Measurements from ENCODE around the gene LYRM4. TPM values are rescaled to one million over a fixed set of nuclear protein-coding genes. Genes with fewer than 3 reads are reported as not detected.

Gene LYRM4
- total RNA-seq, 1 donor from 2014 or later = 30.3 TPM

GRCh38 chr6:5103250-5103649 is 157.5 kb downstream of the LYRM4 start:
- intact Hi-C loops (cut with micrococcal nuclease) = no loop called here

DNA sequence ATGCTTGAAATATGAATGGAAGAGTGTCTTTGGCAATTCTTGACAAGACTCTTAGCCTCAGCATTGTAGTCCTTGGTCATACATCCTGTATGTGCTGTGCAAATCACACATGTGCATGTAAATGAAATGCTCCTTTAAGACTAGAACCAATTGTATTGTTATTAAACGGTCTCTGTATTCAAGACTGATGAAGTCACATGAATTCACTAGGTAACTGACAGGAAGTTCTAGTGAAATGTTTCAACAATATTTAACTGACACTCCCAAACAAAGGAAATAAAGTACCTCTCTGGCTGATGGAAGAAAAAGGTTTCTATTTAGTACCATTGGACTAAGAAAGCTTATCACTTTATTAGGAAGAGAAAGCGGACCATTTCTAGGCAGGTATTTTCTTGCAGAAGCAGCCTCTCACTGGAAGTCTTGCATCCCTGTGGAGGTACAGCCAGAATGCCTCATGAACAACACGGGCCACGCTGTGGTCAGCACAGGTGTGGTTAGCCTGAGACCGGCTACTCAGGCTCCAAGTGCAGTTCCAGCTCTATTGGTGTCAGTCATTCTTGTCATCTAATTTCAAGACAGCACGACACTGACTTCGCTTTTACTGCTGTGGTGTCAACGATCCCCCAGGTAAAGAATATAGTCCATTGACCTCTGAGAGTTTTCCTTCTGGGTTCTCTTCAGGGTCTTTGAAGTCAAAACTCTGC is 158.3 kb downstream of the LYRM4 start:
- intact Hi-C loops (cut with micrococcal nuclease) = no loop called here

DNA sequence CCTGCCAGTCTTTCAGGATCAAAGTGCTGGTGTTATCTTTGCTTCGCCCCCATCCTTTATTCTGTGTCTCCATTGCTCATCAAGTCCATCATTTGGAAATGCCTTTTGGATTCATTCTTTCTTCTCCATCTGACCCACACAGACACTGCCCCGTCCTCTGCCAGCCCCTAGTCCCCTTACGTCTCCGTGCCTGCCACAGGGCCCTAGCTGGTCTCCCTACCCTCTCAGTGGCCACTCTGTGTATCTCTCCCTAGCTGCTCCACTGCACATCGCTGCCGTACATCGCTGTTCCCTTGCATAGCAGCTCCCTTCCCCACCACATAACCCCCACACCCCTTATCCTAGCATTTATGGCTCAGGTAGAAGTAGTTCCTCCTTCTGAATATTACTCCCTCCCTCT is 159.9 kb downstream of the LYRM4 start:
- intact Hi-C loops (cut with micrococcal nuclease) = no loop called here

- intact Hi-C loops (cut with micrococcal nuclease) = no loop called here
These were observed 161.2 kb downstream of the LYRM4 start for GRCh38 chr6:5099537-5099936.

DNA sequence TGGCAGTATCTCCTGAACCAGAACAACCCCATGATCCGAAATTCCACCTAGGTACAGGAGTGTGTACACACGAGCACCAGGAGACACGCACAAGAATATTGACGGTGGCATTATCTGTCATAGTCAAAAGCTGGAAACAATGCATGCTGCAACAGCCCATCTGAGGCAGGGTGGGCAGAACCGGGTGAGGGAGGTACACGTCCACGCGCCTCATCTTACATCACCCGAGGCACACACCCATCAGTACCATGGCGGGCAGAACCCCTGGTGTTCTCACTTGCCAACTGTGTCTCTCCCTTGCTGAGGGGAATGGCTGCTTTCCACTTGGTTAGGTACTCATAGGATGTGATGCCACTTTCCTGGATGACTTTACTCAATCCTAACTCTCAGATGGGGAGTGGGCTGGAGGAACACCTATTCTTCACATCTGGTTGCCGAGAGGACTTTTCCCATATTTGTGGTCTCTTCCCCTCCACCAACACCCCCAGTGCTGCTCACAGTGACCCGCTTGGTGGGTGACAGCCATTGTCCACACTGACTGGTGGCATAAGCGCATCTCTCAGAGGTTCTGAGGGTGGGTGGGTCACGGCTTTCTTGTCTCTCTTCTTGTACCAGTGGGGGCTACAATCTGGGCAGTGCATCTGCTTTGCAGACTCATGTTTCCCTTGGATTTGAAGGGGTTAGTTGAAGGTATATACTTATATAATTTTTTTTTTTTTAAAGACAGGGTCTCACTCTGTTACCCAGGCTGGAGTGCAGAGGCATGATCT is 162.1 kb downstream of the LYRM4 start:
- intact Hi-C loops (cut with micrococcal nuclease) = no loop called here

DNA sequence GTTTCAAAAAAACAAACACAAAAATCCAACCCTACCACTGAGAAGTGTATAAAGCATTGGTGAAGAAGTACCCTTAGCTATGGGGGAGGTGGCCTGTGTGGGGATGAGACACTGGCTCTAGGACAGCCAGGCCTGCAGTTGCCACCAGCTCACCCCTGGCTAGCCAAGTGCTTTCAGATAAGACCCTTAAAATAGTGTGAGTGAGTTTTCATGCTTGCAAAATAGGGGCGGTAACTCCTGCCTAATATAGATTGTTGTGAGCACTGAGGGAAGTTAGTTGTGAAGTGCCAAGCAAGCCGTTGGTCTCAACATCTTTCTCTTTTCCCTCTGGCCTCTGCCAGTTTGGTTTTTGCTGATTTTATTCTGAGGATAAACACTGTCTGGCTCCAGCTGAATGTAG is 164.3 kb downstream of the LYRM4 start:
- intact Hi-C loops (cut with micrococcal nuclease) = no loop called here

DNA sequence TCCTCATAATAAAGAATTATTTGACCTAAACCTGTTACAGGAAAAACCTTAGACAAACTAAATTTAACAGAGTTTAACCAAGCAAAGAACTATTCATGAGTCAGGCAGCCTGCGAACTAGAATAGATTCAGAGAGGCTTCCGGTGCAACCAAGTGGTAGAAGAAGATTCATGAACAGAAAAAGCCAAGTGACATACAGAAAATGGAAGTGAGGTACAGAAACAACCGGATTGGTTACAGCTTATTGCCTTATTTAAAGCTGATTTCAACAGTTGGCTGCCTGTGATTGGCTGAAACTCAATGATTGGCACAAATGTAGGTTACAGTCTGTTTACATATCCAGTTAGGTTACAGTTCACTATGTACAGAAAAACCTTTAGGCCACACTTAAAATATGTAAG is 165.5 kb downstream of the LYRM4 start:
- intact Hi-C loops (cut with micrococcal nuclease) = no loop called here

DNA sequence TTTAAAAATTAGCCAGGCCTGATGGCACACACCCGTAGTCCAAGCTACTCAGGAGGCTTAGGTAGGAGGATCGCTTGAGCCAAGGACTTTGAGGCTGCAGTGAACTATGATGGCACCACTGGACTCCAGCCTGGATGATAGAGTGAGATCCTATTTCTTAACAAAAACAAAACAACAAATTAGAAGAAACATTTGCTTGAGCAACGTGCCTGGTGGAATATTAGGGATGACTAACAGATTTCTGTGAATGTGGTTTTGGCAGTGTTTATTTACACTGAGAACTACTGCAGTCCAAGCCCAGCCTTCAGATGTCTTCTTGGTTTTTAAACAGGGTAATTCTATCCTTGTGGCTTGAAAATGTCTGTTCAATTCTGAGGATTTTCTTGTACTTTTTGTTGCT is 166.4 kb downstream of the LYRM4 start:
- intact Hi-C loops (cut with micrococcal nuclease) = no loop called here

DNA sequence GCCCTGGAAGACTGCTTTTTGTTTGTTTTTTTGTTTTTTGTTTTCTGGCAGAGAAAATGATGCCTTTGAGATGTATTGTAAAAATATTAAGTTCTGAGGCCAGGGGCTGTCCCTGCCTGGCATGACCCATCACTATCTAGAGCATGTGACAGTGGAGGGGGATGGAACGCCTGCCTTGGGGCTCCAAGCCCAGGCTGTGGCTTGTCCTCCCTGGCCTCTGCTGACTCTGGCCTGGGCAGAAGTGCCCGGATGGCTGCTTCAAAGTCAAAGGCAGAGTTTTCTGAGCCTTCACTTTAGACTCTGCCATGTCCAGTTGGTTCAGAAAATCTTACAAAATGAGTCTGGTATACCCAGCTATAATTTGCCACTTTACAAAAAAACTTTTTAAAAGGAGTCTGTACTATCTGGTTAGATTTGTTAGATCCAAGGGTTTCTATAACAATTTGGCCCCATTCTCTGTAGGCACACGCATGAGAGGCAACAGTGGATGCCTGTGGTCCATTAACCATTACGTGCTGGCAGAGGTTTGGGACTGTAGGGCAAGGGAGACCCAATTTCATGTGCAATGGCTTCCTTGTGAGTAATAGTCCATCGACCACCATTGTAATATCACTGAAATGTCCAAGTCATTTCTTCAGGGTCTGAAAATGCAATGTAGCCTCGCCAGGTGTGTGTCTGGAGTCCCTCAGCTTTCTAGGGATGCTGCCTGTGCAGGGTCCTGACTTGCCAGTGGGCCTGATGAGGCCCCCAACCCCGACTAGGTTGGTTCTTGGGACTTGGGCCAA is 167.3 kb downstream of the LYRM4 start:
- intact Hi-C loops (cut with micrococcal nuclease) = no loop called here

DNA sequence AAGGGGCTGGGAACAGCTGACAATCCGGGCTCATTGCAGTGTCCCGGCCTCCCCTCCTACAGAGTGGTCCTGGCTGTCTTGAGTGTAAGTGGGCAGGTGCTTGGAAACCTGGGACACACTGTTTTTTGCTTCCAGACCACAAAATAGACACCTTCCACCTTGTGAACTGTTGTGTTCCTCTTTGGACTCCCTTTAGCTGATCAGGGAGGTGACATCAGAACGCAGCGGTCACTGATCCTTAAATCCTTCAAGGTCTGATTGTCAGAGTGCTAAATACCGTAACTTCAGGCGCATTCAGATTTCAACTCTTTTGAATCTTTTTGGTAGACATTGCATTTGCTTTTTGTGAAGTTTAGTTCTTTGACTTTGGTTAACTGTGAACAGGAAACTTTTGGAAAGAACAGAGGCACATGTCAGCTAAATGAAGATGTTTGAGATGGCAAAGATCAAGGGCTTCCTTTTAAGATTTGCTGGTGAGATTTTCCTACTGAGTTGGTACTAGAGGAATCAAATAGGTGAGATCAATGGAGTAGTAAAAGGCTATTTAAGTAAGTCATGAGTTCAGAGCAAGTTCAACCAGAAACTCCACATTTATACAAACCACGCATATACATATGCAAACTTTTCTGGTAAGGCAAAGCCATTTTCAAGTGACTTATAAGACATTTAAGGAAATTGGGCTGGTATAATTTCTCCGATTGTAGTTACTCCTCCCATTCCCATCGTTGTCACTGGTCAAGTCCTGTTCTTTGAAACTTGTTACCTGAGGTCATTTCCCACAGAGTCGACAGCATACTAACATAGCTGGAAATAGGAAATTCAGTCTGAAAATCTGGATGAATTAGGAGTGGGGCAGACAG is 169.3 kb downstream of the LYRM4 start:
- intact Hi-C loops (cut with micrococcal nuclease) = no loop called here

GRCh38 chr6:5090603-5091002 is 170.1 kb downstream of the LYRM4 start:
- intact Hi-C loops (cut with micrococcal nuclease) = no loop called here

- intact Hi-C loops (cut with micrococcal nuclease) = no loop called here
These were observed 171.0 kb downstream of the LYRM4 start for GRCh38 chr6:5089481-5090438.

- intact Hi-C loops (cut with micrococcal nuclease) = no loop called here
These were observed 172.0 kb downstream of the LYRM4 start for GRCh38 chr6:5088780-5089179.

DNA sequence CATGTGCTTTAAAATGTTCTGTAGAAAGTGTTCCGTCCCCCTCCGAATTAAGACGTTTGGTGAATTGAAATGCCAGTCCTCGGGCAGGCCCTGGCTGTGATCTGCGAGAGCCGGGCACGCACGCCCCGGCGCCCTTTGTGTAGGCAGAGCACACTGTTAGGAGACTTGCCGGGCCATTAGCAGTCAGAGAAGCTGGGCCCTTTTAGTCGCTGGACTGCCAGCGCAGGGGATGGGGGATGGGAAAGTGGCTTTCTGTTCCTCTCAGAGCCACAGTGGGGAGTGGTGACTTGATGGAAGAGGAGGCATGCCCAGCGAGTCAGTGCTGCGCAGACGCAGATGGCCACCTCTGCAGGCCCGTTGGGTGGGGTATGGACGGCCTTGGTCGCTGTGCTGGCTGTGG is 173.4 kb downstream of the LYRM4 start:
- intact Hi-C loops (cut with micrococcal nuclease) = no loop called here

- intact Hi-C loops (cut with micrococcal nuclease) = no loop called here
These were observed 174.4 kb downstream of the LYRM4 start for GRCh38 chr6:5086294-5086890.

DNA sequence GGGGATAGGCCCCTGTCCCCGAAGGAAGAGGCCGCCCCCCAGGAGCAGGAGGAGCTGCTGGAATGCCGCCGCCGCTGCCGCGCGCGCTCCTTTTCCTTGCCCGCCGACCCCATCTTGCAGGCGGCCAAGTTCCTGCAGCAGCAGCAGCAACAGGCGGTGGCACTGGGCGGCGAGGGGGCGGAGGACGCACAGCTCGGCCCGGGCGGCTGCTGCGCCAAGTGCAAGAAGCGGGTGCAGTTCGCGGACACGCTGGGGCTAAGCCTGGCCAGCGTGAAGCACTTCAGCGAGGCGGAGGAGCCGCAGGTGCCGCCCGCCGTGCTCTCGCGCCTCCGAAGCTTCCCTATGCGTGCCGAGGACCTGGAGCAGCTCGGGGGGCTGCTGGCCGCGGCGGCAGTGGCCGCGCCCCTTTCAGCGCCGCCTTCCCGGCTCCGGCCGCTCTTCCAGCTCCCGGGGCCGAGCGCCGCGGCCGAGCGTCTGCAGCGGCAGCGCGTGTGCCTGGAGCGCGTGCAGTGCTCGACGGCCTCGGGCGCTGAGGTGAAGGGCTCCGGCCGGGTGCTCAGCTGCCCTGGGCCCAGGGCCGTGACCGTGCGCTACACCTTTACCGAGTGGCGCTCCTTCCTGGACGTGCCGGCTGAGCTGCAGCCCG is 175.0 kb downstream of the LYRM4 start:
- intact Hi-C loops (cut with micrococcal nuclease) = no loop called here

GRCh38 chr6:5084781-5085647 is 175.7 kb downstream of the LYRM4 start, which contains the start of gene PPP1R3G:
PPP1R3G (plus strand) TSS chr6:5085341; CDS start chr6:5085486, 145 bp downstream.
- intact Hi-C loops (cut with micrococcal nuclease) = no loop called here

- intact Hi-C loops (cut with micrococcal nuclease) = no loop called here
These were observed 176.4 kb downstream of the LYRM4 start for GRCh38 chr6:5084360-5084780.
